WTC11 (cell line): Measurements from ENCODE around the gene SPACDR. TPM values are rescaled to one million over a fixed set of nuclear protein-coding genes. Genes with fewer than 3 reads are reported as not detected.

Experiments used
- ATF1 ChIP-seq: sonication (generic); formaldehyde crosslinking; IDR thresholded peaks from 2 replicates; pipeline ENCODE4 v1.8.1; 2023; ENCODE audit warnings: mild to moderate bottlenecking, moderate library complexity, missing genetic modification reagents
- ELF4 ChIP-seq: sonication (generic); formaldehyde crosslinking; IDR thresholded peaks from 2 replicates; pipeline ENCODE4 v1.8.1; 2022; ENCODE audit warnings: low read depth, mild to moderate bottlenecking, moderate library complexity, missing genetic modification reagents
- ETV6 ChIP-seq: sonication (generic); formaldehyde crosslinking; IDR thresholded peaks from 2 replicates; pipeline ENCODE4 v1.8.1; 2022; ENCODE audit warnings: mild to moderate bottlenecking, missing genetic modification reagents
- FOXP1 ChIP-seq: sonication (generic); formaldehyde crosslinking; IDR thresholded peaks from 2 replicates; pipeline ENCODE4 v1.8.0; 2022; ENCODE audit warnings: missing genetic modification reagents, mild to moderate bottlenecking, moderate library complexity, borderline replicate concordance
- GTF2I ChIP-seq: fragments of 250-450 bp; sonication (Bioruptor Pico); conservative IDR thresholded peaks from 2 replicates; pipeline ENCODE4 v1.4.0; 2021; ENCODE audit warnings: mild to moderate bottlenecking
- JAZF1 ChIP-seq: fragments of 250-450 bp; sonication (Bioruptor Pico); IDR thresholded peaks from 2 replicates; pipeline ENCODE4 v1.9.0; 2021; ENCODE audit warnings: moderate library complexity, mild to moderate bottlenecking, inconsistent platforms
- NFYB ChIP-seq: sonication (generic); formaldehyde crosslinking; conservative IDR thresholded peaks from 2 replicates; pipeline ENCODE4 v1.8.0; 2022; ENCODE audit warnings: low read depth, missing genetic modification reagents
- RELA ChIP-seq: sonication (generic); formaldehyde crosslinking; IDR thresholded peaks from 2 replicates; pipeline ENCODE4 v1.8.1; 2022; ENCODE audit warnings: missing genetic modification reagents, mild to moderate bottlenecking, borderline replicate concordance
- SOX15 ChIP-seq: fragments of 250-450 bp; sonication (Bioruptor Pico); IDR thresholded peaks from 2 replicates; pipeline ENCODE4 v1.9.0; 2021; ENCODE audit warnings: mild to moderate bottlenecking
- ZBTB21 ChIP-seq: sonication (generic); formaldehyde crosslinking; IDR thresholded peaks from 2 replicates; pipeline ENCODE4 v1.8.1; 2023; ENCODE audit warnings: mild to moderate bottlenecking, missing genetic modification reagents, borderline replicate concordance
- ZNF263 ChIP-seq: sonication (generic); formaldehyde crosslinking; IDR thresholded peaks from 2 replicates; pipeline ENCODE4 v1.8.1; 2022; ENCODE audit warnings: low read depth, mild to moderate bottlenecking, moderate library complexity, missing genetic modification reagents
- total RNA-seq: library from RNA; stranded (reverse); gene quantifications from 3 replicates; pipeline ENCODE4 v1.2.3, GENCODE V29; 2021
- TF ChIP-seq, protein P1 (sequence below): sonication (generic); formaldehyde crosslinking; IDR thresholded peaks from 2 replicates; pipeline ENCODE4 v1.8.1; 2023; ENCODE audit warnings: mild to moderate bottlenecking, missing genetic modification reagents
- TF ChIP-seq, protein P2 (sequence below): sonication (generic); formaldehyde crosslinking; IDR thresholded peaks from 2 replicates; pipeline ENCODE4 v1.8.1; 2023; ENCODE audit warnings: mild to moderate bottlenecking, missing genetic modification reagents, moderate library complexity
- TF ChIP-seq, protein P3 (sequence below): fragments of 250-450 bp; sonication (Bioruptor Pico); IDR thresholded peaks from 2 replicates; pipeline ENCODE4 v1.9.0; 2021; ENCODE audit warnings: moderate library complexity, mild to moderate bottlenecking, inconsistent platforms, borderline replicate concordance
- TF ChIP-seq, protein P4 (sequence below): fragments of 250-450 bp; sonication (Bioruptor Pico); IDR thresholded peaks from 2 replicates; pipeline ENCODE4 v1.9.0; 2021; ENCODE audit warnings: mild to moderate bottlenecking
- TF ChIP-seq, protein P5 (sequence below): sonication (generic); formaldehyde crosslinking; IDR thresholded peaks from 2 replicates; pipeline ENCODE4 v1.8.1; 2022; ENCODE audit warnings: mild to moderate bottlenecking, moderate library complexity, missing genetic modification reagents
- TF ChIP-seq, protein P6 (sequence below): fragments of 250-450 bp; sonication (Bioruptor Pico); IDR thresholded peaks from 2 replicates; pipeline ENCODE4 v1.9.0; 2021; ENCODE audit warnings: mild to moderate bottlenecking, borderline replicate concordance

SPACDR gene
- total RNA-seq, 1 experiment from 2014 or later, result 0.33 TPM

DNA sequence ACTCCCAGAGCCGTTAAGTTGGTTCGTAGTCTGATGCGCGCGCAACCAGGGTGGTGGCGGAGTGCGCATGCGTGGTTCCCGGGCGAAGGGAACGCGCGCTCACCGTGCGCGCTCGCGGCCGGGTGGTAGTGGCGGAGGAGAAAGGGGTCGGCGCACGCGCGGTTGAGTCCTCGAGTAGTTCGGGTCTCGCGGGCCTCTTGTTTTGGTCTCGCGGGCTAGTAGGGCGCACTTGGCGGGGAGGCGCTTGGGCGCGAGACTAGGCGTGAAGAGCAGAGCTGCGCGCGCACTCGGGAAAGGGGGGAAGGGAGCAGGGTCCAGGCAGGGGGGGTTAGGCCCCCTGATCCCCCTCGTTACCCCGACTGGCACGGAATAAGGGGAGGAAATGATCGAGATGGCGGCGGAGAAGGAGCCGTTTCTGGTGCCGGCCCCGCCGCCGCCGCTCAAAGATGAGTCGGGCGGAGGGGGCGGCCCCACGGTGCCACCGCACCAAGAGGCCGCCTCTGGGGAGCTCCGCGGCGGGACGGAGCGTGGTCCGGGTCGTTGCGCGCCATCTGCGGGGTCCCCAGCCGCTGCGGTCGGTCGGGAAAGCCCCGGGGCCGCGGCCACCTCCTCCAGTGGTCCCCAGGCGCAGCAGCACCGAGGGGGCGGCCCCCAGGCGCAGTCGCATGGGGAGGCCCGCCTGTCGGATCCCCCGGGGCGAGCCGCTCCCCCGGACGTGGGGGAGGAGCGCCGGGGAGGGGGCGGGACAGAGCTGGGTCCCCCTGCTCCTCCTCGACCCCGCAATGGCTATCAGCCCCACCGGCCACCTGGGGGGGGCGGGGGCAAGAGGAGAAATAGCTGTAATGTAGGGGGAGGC lies 34.2 kb downstream of the SPACDR start, which contains the start of gene MEPCE (continued):
- TF ChIP-seq, protein P1, sequence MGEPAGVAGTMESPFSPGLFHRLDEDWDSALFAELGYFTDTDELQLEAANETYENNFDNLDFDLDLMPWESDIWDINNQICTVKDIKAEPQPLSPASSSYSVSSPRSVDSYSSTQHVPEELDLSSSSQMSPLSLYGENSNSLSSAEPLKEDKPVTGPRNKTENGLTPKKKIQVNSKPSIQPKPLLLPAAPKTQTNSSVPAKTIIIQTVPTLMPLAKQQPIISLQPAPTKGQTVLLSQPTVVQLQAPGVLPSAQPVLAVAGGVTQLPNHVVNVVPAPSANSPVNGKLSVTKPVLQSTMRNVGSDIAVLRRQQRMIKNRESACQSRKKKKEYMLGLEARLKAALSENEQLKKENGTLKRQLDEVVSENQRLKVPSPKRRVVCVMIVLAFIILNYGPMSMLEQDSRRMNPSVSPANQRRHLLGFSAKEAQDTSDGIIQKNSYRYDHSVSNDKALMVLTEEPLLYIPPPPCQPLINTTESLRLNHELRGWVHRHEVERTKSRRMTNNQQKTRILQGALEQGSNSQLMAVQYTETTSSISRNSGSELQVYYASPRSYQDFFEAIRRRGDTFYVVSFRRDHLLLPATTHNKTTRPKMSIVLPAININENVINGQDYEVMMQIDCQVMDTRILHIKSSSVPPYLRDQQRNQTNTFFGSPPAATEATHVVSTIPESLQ (CRISPR knock-in tag), result no peak
- no peak for TF ChIP-seq GTF2I
- TF ChIP-seq, protein P2, sequence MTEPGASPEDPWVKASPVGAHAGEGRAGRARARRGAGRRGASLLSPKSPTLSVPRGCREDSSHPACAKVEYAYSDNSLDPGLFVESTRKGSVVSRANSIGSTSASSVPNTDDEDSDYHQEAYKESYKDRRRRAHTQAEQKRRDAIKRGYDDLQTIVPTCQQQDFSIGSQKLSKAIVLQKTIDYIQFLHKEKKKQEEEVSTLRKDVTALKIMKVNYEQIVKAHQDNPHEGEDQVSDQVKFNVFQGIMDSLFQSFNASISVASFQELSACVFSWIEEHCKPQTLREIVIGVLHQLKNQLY (CRISPR knock-in tag), result no peak
- TF ChIP-seq ELF4 (CRISPR knock-in tag), result no peak
- TF ChIP-seq, protein P3, sequence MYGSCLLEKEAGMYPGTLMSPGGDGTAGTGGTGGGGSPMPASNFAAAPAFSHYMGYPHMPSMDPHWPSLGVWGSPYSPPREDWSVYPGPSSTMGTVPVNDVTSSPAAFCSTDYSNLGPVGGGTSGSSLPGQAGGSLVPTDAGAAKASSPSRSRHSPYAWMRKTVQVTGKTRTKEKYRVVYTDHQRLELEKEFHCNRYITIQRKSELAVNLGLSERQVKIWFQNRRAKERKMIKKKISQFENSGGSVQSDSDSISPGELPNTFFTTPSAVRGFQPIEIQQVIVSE (CRISPR knock-in tag), result no peak
- TF ChIP-seq, protein P4, sequence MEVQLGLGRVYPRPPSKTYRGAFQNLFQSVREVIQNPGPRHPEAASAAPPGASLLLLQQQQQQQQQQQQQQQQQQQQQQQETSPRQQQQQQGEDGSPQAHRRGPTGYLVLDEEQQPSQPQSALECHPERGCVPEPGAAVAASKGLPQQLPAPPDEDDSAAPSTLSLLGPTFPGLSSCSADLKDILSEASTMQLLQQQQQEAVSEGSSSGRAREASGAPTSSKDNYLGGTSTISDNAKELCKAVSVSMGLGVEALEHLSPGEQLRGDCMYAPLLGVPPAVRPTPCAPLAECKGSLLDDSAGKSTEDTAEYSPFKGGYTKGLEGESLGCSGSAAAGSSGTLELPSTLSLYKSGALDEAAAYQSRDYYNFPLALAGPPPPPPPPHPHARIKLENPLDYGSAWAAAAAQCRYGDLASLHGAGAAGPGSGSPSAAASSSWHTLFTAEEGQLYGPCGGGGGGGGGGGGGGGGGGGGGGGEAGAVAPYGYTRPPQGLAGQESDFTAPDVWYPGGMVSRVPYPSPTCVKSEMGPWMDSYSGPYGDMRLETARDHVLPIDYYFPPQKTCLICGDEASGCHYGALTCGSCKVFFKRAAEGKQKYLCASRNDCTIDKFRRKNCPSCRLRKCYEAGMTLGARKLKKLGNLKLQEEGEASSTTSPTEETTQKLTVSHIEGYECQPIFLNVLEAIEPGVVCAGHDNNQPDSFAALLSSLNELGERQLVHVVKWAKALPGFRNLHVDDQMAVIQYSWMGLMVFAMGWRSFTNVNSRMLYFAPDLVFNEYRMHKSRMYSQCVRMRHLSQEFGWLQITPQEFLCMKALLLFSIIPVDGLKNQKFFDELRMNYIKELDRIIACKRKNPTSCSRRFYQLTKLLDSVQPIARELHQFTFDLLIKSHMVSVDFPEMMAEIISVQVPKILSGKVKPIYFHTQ (CRISPR knock-in tag), result no peak; the same call in 1 of the 2 replicates
- no peak for TF ChIP-seq NFYB (CRISPR knock-in tag)
- no peak for TF ChIP-seq SOX15 (CRISPR knock-in tag)
- TF ChIP-seq ZBTB21 (CRISPR knock-in tag), result no peak
- TF ChIP-seq, protein P5, sequence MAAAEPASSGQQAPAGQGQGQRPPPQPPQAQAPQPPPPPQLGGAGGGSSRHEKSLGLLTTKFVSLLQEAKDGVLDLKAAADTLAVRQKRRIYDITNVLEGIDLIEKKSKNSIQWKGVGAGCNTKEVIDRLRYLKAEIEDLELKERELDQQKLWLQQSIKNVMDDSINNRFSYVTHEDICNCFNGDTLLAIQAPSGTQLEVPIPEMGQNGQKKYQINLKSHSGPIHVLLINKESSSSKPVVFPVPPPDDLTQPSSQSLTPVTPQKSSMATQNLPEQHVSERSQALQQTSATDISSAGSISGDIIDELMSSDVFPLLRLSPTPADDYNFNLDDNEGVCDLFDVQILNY, result peak; percentile 37; the same call in 1 of the 2 replicates
- no peak for TF ChIP-seq ETV6 (CRISPR knock-in tag)
- no peak for TF ChIP-seq ZNF263 (CRISPR knock-in tag)
- TF ChIP-seq JAZF1 (CRISPR knock-in tag), result no peak
- no peak; the same call in 1 of the 2 replicates for TF ChIP-seq FOXP1 (CRISPR knock-in tag)
- TF ChIP-seq, protein P6, sequence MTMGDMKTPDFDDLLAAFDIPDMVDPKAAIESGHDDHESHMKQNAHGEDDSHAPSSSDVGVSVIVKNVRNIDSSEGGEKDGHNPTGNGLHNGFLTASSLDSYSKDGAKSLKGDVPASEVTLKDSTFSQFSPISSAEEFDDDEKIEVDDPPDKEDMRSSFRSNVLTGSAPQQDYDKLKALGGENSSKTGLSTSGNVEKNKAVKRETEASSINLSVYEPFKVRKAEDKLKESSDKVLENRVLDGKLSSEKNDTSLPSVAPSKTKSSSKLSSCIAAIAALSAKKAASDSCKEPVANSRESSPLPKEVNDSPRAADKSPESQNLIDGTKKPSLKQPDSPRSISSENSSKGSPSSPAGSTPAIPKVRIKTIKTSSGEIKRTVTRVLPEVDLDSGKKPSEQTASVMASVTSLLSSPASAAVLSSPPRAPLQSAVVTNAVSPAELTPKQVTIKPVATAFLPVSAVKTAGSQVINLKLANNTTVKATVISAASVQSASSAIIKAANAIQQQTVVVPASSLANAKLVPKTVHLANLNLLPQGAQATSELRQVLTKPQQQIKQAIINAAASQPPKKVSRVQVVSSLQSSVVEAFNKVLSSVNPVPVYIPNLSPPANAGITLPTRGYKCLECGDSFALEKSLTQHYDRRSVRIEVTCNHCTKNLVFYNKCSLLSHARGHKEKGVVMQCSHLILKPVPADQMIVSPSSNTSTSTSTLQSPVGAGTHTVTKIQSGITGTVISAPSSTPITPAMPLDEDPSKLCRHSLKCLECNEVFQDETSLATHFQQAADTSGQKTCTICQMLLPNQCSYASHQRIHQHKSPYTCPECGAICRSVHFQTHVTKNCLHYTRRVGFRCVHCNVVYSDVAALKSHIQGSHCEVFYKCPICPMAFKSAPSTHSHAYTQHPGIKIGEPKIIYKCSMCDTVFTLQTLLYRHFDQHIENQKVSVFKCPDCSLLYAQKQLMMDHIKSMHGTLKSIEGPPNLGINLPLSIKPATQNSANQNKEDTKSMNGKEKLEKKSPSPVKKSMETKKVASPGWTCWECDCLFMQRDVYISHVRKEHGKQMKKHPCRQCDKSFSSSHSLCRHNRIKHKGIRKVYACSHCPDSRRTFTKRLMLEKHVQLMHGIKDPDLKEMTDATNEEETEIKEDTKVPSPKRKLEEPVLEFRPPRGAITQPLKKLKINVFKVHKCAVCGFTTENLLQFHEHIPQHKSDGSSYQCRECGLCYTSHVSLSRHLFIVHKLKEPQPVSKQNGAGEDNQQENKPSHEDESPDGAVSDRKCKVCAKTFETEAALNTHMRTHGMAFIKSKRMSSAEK (CRISPR knock-in tag), result 0 out of 2 replicates have a peak, but pooled peaks have one; percentile 27
- no peak for TF ChIP-seq RELA (CRISPR knock-in tag)
- no peak for TF ChIP-seq ATF1
